ENCODE measurements around the gene DDIT3. TPM values are rescaled to one million over a fixed set of nuclear protein-coding genes. Genes with fewer than 3 reads are reported as not detected.

DDIT3 gene
- total and polyA plus RNA-seq, 3 experiments from 2014 or later: 11.7 to 13.2 (median 12.7) TPM

DNA sequence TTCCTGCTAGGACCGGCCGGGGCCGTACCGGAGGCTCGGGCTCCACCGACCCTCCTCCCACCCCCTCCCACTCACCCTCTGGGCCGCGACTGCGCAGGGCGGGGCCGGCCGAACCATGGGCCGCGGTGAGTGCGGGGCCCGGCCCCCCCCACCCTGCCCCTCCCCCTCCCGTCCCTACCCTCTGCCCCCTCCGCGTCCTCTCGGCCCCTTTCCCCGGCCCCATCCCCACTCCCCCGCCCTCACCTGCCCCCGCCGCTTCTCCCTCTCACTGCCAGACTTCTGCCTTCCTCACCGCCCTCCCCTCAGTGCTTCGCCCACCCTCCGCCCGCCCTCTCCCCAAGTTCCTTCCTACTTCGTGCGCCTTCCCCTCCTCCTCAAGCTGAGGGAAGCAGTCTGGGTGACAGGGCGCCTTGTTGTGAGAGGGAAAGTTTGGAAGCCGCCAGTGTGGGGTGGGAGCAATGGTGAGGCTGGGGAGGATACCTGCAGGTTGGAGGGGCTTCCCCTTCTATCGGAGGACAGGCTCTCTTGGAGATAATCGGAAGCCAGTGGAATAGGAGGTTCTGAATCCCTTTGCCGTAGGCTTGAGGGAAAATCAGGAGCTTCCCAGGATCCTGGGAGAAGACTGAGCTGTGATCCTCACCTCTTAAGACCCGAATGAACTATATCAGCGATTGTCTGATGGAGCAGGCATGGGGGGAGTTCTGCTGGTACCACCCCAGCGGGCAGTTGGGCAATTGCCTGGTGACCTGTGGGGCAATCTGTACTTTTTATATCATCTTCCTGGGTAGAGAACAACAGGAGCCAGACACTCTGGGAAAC lies 2.8 kb upstream of the DDIT3 start:
- peaks cover 51% of the 10 kb centered on the region for H3K4me1 ChIP-seq (ENCODE audit: insufficient read depth, low read length)
- H3K4me3 Mint-ChIP-seq: peak overlapping the region; percentile 87 to 98 (median 94)
- H3K27me3 ChIP-seq (ENCODE audit: insufficient read depth, low read length, poor library complexity, severe bottlenecking): no peaks in the 10 kb centered on the region
- peak overlapping the region; percentile 66 for H3K4me3 ChIP-seq (ENCODE audit: low read length)
- H3K4me1 Mint-ChIP-seq: peaks cover 46 to 69% (median 49%) of the 10 kb centered on the region in 3 donors
- ChIA-PET CTCF (interaction anchor here (1.0 to 2.6 kb wide), 6 partner anchors 18 to 61 kb away, joined by 3 to 9 read pairs (median 5); no protein-coding TSS in a partner anchor), POLR2A (interaction anchor here (0.5 to 1.5 kb wide), 4 partner anchors 12 to 828 kb away, joined by 4 to 7 read pairs (median 4); no protein-coding TSS in a partner anchor)
- H3K27ac ChIP-seq (ENCODE audit: low read depth, low read length): peak overlapping the region; percentile 74
- peaks cover 0 to 59% (median 7%) of the 10 kb centered on the region in 3 donors for H3K36me3 Mint-ChIP-seq
- H3K27me3 Mint-ChIP-seq: peaks cover 0 to 3% of the 10 kb centered on the region in 2 donors
- peaks cover 18% of the 10 kb centered on the region for H3K36me3 ChIP-seq (ENCODE audit: insufficient read depth, low read length)
- peak in 3 of 5 donors; percentile 46 to 69 (median 52) for DNase-seq
- H3K9me3 Mint-ChIP-seq: peaks cover 0 to 4% (median 0%) of the 10 kb centered on the region in 5 donors
- no peaks in the 10 kb centered on the region for H3K9me3 ChIP-seq (ENCODE audit: low read length)
- peak overlapping the region; percentile 87 to 100 (median 96) for H3K27ac Mint-ChIP-seq

DNA sequence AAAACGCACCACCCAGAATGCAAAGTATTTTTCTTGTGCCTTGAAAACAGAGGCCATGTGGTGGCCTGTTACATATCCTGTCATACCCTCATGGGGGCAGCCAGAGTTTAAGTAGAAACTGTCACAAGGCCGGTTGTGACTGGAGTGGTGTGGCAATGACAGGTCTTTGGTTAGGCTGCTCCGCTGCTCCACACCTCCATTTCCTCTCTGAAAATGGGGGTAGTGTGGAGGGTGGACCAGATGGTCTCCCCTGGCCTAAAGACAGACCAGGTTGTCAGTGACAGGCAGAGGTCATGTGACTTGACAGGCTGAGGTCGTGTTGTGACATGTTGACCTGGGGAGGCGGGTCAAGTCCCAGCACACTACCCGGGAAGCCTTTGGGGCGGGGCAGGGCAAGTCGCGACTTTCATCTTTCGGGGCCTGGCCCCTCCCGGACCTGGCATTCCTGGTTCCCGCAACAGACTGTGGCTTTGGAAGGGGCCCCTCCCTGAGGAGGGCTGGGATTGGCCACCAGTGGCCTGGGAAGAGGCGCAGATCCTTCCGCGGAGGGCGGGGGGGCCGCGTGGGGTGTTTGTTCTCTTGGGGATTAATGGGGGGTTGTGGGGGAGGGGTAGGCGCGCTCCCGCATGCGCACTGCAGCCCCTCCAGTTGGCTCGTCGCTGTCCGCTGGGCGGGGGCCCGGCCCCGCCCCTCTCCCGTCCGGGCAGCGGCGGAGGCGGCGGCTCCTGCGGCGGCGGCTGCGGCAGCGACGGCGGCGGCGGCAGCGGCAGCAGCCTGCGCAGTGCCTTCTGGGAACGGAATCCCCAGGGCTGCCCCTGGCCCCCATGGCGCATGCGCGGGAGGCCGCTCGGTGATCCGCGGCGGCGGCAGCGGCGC lies 1.9 kb upstream of the DDIT3 start, which contains the start of gene MBD6:
MBD6 (plus strand) TSS at position 814 of the 876 bp plus-strand sequence. CDS start 1,480 bp downstream, outside the sequence.
- H3K4me1 Mint-ChIP-seq: peaks cover 52 to 73% (median 53%) of the 10 kb centered on the region in 3 donors
- peak within 1 kb of the TSS; percentile 96 to 98 (median 97) for H3K4me3 Mint-ChIP-seq
- peaks cover 0 to 61% (median 7%) of the 10 kb centered on the region in 3 donors for H3K36me3 Mint-ChIP-seq
- peaks cover 13% of the 10 kb centered on the region for H3K36me3 ChIP-seq (ENCODE audit: insufficient read depth, low read length)
- peaks cover 0 to 4% (median 0%) of the 10 kb centered on the region in 5 donors for H3K9me3 Mint-ChIP-seq
- peaks cover 0 to 3% of the 10 kb centered on the region in 2 donors for H3K27me3 Mint-ChIP-seq
- peak within 1 kb of the TSS; percentile 87 for H3K27ac ChIP-seq (ENCODE audit: low read depth, low read length)
- peaks cover 54% of the 10 kb centered on the region for H3K4me1 ChIP-seq (ENCODE audit: insufficient read depth, low read length)
- ChIA-PET CTCF (interaction anchor here (2.6 kb wide), 1 partner anchor 60 kb away, joined by 6 read pairs; no protein-coding TSS in a partner anchor), POLR2A (no interaction called here)
- DNase-seq: peak; percentile 89 to 95 (median 91)
- no peaks in the 10 kb centered on the region for H3K9me3 ChIP-seq (ENCODE audit: low read length)
- H3K27ac Mint-ChIP-seq: peak within 1 kb of the TSS; percentile 97 to 100 (median 100)
- H3K27me3 ChIP-seq (ENCODE audit: insufficient read depth, low read length, poor library complexity, severe bottlenecking): no peaks in the 10 kb centered on the region
- peak within 1 kb of the TSS; percentile 74 for H3K4me3 ChIP-seq (ENCODE audit: low read length)

DNA sequence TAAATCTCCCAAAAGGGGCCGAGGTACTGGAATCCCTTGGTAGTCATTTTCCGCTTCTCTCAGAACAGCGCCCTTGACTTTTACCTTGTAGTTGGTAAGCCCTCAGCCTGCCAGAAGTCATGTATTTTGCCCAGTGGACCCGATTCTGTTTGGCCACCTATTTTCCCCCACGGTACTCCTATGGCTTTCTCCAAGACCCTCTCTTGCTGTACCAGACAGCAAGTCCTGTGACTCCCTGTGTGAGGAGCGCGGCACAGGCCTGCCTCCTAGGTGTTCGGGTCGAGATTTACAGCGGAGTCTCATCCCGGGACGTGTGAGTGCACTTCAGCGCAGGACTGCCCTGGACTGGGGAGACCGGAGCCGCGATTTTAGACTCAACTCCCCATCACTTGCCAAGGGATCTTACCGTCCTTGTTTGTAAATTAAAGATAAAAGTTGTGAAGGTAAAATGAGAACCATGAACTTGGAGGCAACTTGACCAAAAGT lies 1.3 kb upstream of the DDIT3 start:
- peaks cover 16% of the 10 kb centered on the region for H3K36me3 ChIP-seq (ENCODE audit: insufficient read depth, low read length)
- Mint-ChIP-seq H3K9me3 (peaks cover 0 to 4% (median 0%) of the 10 kb centered on the region in 5 donors), H3K27me3 (peaks cover 0 to 3% of the 10 kb centered on the region in 2 donors), H3K27ac (peak overlapping the region; percentile 93 to 100 (median 99)), H3K4me1 (peaks cover 52 to 73% (median 53%) of the 10 kb centered on the region in 3 donors), H3K4me3 (peak overlapping the region; percentile 96 to 98 (median 97)), H3K36me3 (peaks cover 0 to 62% (median 7%) of the 10 kb centered on the region in 3 donors)
- H3K4me3 ChIP-seq (ENCODE audit: low read length): peak overlapping the region; percentile 74
- H3K27me3 ChIP-seq (ENCODE audit: insufficient read depth, low read length, poor library complexity, severe bottlenecking): no peaks in the 10 kb centered on the region
- peak in 2 of 5 donors; percentile 8 to 66 for DNase-seq
- H3K4me1 ChIP-seq (ENCODE audit: insufficient read depth, low read length): peaks cover 54% of the 10 kb centered on the region
- ChIA-PET CTCF (interaction anchor here (1.2 kb wide), 1 partner anchor 47 kb away, joined by 3 read pairs; no protein-coding TSS in a partner anchor), POLR2A (interaction anchor here (1.3 to 2.6 kb wide), 3 partner anchors 42 to 219 kb away, joined by 5 to 19 read pairs (median 13); partner anchors contain the start of gene ARHGAP9)
- H3K27ac ChIP-seq (ENCODE audit: low read depth, low read length): peak overlapping the region; percentile 87
- no peaks in the 10 kb centered on the region for H3K9me3 ChIP-seq (ENCODE audit: low read length)

DNA sequence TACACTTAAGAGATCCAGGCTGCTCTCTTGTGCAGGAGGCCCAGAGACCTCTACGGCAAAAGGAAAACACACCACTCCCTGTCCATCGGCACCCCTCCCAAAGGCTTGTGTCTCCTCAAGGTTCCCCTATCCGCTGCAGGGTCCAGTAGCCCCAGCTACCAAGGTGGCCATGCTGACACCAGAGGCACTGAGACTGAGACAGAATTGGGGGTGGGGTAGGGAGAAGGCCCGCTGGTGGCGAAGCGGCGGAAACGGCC lies 590 bp downstream of the DDIT3 start:
- peak overlapping the region; percentile 99 for H3K27ac ChIP-seq (ENCODE audit: low read depth, low read length)
- POLR2A ChIA-PET: interaction anchor here (0.6 to 2.6 kb wide), 4 partner anchors 14 to 43 kb away, joined by 3 to 19 read pairs (median 10); partner anchors contain the start of gene ARHGAP9
- peaks cover 0 to 3% of the 10 kb centered on the region in 2 donors for H3K27me3 Mint-ChIP-seq
- peaks cover 0 to 4% (median 0%) of the 10 kb centered on the region in 5 donors for H3K9me3 Mint-ChIP-seq
- H3K9me3 ChIP-seq (ENCODE audit: low read length): no peaks in the 10 kb centered on the region
- H3K36me3 ChIP-seq (ENCODE audit: insufficient read depth, low read length): peaks cover 33% of the 10 kb centered on the region
- peaks cover 50% of the 10 kb centered on the region for H3K4me1 ChIP-seq (ENCODE audit: insufficient read depth, low read length)
- peaks cover 51 to 65% (median 52%) of the 10 kb centered on the region in 3 donors for H3K4me1 Mint-ChIP-seq
- peaks cover 0 to 65% (median 15%) of the 10 kb centered on the region in 3 donors for H3K36me3 Mint-ChIP-seq
- H3K27ac Mint-ChIP-seq: peak overlapping the region; percentile 93 to 100 (median 99)
- H3K27me3 ChIP-seq (ENCODE audit: insufficient read depth, low read length, poor library complexity, severe bottlenecking): no peaks in the 10 kb centered on the region
- CTCF ChIA-PET: interaction anchor here (1.6 to 2.3 kb wide), 3 partner anchors 43 to 61 kb away, joined by 6 to 12 read pairs (median 6); partner anchors contain the start of gene GLI1
- DNase-seq: no peak
- H3K4me3 ChIP-seq (ENCODE audit: low read length): peak overlapping the region; percentile 87
- peak overlapping the region; percentile 96 to 100 (median 98) for H3K4me3 Mint-ChIP-seq

DNA sequence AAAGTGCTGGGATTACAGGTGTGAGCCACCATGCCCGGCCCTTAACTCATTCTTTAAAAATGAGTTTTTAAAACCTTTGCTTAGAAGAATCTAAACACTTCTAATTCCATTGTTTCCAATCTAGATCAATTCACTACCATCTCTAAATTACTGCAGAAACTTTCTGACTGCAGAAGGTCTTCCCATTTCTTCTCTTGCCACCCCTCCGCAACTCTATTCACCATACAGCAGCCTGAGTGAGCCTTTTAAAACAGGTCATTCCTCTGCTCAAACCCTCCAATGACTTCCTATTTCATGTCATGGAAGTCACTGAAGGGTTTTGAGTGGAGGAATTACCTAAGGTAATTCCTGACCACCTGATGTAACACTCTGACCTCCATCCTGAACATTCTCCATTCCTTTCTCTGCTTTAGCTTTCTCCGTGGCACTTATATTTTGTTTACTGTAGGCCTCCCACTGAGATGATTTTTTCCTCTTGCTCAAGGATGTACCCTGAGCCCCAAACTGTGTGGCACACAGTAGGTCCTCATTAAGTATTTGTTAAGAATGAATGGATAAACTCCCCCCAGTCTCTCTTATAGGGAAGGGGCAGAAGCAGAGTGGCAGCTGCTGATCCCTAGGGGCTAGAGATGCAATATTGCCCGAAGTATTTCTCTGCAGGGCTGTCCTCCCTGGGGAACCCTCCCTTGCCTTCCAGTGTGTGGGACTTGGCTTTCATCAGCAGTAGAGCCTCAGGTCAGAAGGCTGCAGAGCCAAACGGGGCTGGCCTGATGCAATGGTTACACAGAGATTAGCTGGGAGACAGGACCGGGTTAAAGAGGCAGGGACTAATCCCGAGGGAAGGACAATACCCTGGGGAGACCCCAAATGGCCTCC lies 1.2 kb downstream of the DDIT3 start:
- H3K4me1 ChIP-seq (ENCODE audit: insufficient read depth, low read length): peaks cover 44% of the 10 kb centered on the region
- H3K27ac Mint-ChIP-seq: peak overlapping the region; percentile 93 to 100 (median 99)
- H3K36me3 Mint-ChIP-seq: peaks cover 0 to 66% (median 15%) of the 10 kb centered on the region in 3 donors

DNA sequence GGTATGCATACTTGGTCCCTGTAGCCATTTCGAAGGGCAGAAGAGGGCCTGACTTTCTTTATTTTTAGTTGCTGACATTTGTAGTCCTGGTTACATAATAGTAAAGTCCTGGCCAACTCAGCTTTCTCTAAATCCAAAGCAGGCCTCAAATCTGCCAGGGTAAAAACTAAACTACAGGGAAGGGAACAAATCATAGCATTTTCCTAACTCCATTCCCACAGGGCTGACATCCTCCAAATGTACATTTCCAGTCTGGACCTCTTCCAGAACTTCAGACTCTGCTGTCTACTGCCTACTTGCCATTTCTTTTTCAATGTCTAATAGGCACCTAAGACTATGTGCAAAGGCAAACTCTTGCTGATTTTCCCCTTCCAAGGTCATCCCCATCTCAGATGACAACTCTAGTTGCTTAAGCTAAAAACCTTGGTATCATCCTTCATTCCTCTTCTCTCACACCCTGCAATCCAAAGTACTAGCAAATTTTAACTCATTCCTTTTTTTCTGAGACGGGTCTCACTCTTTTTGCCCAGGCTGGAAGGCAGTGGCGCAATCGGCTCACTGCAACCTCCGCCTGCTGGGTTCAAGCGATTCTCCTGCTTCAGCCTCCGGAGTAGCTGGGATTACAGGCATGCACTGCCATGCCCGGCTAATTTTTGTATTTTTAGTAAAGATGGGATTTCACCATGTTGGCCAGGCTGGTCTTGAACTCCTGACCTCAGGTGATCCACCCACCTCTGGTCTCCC lies 2.0 kb downstream of the DDIT3 start:
- Histone ChIP-seq H3K4me3 (ENCODE audit: low read length) (no peak overlapping the region), H3K36me3 (ENCODE audit: insufficient read depth, low read length) (peaks cover 34% of the 10 kb centered on the region), H3K27me3 (ENCODE audit: insufficient read depth, low read length, poor library complexity, severe bottlenecking) (no peaks in the 10 kb centered on the region), H3K27ac (ENCODE audit: low read depth, low read length) (peak overlapping the region; percentile 0), H3K9me3 (ENCODE audit: low read length) (no peaks in the 10 kb centered on the region), H3K4me1 (ENCODE audit: insufficient read depth, low read length) (peaks cover 36% of the 10 kb centered on the region)
- no peak for DNase-seq
- ChIA-PET POLR2A (no interaction called here), CTCF (interaction anchor here (1.0 kb wide), 3 partner anchors 9 to 238 kb away, joined by 3 read pairs; no protein-coding TSS in a partner anchor)
- H3K9me3 Mint-ChIP-seq: peaks cover 0 to 4% (median 0%) of the 10 kb centered on the region in 5 donors
- H3K4me1 Mint-ChIP-seq: peaks cover 38 to 51% (median 39%) of the 10 kb centered on the region in 3 donors
- peak overlapping the region; percentile 37 to 98 (median 96) for H3K4me3 Mint-ChIP-seq
- H3K27me3 Mint-ChIP-seq: peaks cover 0 to 3% of the 10 kb centered on the region in 2 donors
- H3K36me3 Mint-ChIP-seq: peaks cover 0 to 68% (median 15%) of the 10 kb centered on the region in 3 donors
- H3K27ac Mint-ChIP-seq: peak overlapping the region; percentile 54 to 100 (median 96)

More for the DNA sequence above, 1.2 kb downstream of the DDIT3 start:
- Histone ChIP-seq H3K36me3 (ENCODE audit: insufficient read depth, low read length) (peaks cover 32% of the 10 kb centered on the region), H3K9me3 (ENCODE audit: low read length) (no peaks in the 10 kb centered on the region), H3K4me3 (ENCODE audit: low read length) (peak overlapping the region; percentile 87), H3K27me3 (ENCODE audit: insufficient read depth, low read length, poor library complexity, severe bottlenecking) (no peaks in the 10 kb centered on the region), H3K27ac (ENCODE audit: low read depth, low read length) (peak overlapping the region; percentile 99)
- Mint-ChIP-seq H3K4me3 (peak overlapping the region; percentile 96 to 100 (median 98)), H3K4me1 (peaks cover 46 to 59% (median 47%) of the 10 kb centered on the region in 3 donors), H3K9me3 (peaks cover 0 to 4% (median 0%) of the 10 kb centered on the region in 5 donors), H3K27me3 (peaks cover 0 to 3% of the 10 kb centered on the region in 2 donors)
- ChIA-PET POLR2A (interaction anchor here (2.1 to 2.6 kb wide), 2 partner anchors 39 to 42 kb away, joined by 13 to 19 read pairs; partner anchors contain the start of gene ARHGAP9), CTCF (interaction anchor here (1.0 to 2.3 kb wide), 4 partner anchors 10 to 237 kb away, joined by 3 to 12 read pairs (median 4); no protein-coding TSS in a partner anchor)
- no peak for DNase-seq
